ENCODE measurements around the gene VRK3.
"Not testable (repeated sequence)": the region's sequence is repeated elsewhere in the genome, so short reads cannot be mapped to it uniquely, and the experiment has no call there.

Gene VRK3

DNA sequence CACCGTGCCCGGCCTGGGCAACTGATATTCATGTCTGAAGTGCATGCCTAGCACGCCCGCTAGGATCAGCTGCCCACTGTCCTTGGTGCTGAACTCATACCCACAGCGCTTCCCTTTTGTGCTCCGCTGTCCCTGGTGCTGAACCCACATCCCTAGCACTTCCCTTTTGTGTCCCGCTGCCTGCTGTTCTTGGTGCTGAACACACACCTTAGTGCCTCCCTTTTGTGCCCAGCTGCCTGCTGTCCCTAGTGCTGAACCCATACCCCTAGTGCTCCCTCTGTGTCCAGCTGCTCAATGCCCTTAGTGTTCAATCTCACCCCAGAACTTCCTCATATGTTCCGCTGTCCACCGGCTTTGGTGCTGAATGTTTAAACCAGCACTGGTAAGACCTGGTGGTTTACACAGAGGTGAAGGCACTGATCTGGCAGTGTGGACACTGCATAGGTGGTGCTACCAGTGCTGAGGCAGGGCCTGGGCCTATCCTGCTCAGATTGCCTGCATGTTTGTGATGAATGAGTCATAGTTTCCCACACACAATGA is 37.9 kb downstream of the VRK3 start:
- peak; percentile 92 for DNase-seq

DNA sequence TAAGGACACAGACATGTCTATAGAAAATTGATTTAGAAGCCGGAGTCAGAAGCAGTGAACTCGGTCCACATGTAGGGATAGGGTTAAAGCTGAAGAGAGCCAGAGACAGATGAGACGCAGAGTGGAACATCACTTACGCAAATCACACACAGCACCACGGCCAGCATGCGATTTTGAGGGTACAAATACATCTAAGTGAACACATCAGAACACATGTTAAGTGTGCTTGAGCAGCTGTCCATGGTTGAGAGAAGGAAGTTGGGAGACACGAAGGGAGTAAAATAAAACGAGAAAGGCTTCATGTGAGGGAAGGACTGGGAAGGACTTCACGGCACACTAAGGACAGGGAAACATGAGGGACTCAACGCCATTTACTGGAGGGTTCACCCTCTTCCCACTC is 38.8 kb downstream of the VRK3 start:
- no peak for DNase-seq

- no peak for DNase-seq
These were observed 39.3 kb downstream of the VRK3 start for GRCh38 chr19:49985871-49986270.

DNA sequence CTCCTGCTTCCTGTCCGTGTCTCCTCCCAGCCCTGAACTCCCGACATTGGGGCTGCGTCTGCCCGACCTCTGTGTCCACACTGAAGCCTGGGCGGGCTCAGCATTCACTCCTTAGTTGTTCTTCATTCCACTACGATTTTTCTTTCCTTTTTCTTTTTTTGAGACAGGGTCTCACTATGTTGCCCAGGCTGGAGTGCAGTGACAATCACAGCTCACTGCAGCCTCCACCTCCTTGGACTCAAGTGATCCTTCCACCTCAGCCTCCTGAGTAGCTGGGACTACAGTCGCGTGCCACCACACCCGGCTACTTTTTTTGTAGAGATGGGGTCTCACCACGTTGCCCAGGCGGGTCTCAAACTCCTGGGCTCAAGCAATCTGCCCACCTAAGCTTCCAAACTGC is 40.7 kb downstream of the VRK3 start:
- no peak for DNase-seq

DNA sequence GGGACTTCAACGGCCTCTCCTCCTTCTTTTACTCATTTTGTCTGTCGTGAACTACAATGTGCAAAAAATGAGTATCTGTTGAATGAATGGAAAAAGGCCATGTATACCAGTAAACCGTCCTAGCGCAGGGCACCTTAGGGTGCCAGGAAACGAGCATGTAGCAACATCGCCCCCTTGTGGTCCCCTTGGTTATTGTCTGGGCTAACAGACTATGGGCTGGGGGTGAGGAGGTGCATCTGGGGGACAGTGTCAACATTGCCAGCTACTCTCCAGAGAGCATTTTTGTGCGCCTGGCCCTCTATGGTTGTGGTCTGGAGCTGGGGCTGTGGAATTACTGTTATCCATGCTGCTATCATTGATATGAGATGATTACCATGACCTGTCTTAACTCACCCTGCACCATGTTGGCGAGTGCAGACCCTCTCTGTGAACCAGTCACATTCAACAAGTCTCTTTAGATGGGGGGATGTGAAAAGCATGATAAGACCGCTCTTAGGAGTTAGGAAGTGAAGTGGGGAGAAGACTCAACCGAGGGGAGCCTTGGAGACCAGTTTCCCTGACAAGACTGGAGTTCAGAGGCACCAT is 41.4 kb downstream of the VRK3 start:
- peak; percentile 52 for DNase-seq

- DNase-seq = no peak
These were observed 43.3 kb downstream of the VRK3 start for GRCh38 chr19:49981603-49982593.

DNA sequence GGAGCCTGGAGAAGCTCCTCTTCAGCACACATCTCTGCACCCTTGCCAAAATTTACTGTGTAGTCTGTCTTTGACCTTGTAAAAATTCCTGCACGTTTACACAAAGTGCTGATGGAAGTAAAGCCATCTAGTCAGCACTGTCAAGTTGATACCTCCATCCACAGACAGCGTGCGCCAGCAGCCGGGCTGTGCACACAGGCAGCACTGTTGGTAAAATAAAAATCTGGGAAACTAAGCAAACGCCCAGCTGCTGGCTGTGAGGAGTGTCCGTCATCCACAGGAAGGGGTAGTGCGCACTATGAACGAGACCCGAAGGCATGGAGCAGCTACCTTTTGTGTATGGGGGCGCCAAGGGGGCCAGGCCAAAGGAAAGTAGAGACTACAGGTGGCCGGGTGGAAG is 46.8 kb downstream of the VRK3 start:
- DNase-seq = no peak

DNA sequence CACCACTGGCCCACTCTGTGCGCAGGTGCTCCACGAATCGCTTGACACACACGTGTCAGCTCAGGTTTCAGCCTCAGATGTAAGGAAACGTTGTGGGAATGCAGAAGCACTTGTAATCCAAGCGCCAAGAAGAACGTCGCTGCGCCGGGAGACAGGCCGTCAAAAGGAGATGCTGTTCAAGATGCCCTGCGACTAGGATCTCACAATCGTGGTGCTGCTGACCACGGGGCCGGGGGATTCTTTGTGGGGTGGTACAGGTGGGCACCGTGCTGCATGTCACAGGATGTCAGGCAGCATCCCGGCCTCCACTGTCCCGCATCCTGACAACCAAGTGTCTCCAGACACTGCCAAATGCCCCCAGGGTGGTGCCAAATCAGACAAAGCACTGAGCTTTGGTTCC is 47.3 kb downstream of the VRK3 start:
- no peak for DNase-seq

GRCh38 chr19:49977076-49977475 is 48.1 kb downstream of the VRK3 start:
- no peak for DNase-seq

- DNase-seq = no peak
These were observed 48.7 kb downstream of the VRK3 start for GRCh38 chr19:49976496-49976895.

- DNase-seq = no peak
These were observed 50.1 kb downstream of the VRK3 start for GRCh38 chr19:49975051-49975450.

DNA sequence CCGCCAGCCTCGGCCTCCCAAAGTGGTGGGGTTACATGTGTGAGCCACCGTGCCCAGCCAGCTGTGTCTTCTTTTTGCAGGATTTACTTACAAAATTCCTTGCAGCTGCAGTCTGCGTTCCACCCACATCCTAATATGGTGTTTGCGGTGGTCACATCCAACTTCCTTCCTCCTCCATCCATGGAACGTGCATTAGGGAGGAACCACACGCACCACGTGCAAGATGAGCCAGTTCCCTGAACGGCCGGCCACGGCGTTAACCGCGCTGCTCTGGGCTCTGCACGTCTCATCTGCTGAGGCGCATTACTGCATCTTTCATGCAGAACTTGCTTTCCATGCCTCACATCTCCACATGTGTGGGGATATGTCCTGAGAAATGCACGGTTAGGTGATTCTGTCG is 51.2 kb downstream of the VRK3 start:
- DNase-seq = no peak

- no peak for DNase-seq
These were observed 52.3 kb downstream of the VRK3 start for GRCh38 chr19:49972841-49973240.

- no peak for DNase-seq
These were observed 53.2 kb downstream of the VRK3 start for GRCh38 chr19:49971991-49972411.

GRCh38 chr19:49969355-49969754 is 55.8 kb downstream of the VRK3 start:
- not testable (repeated sequence) for DNase-seq

- no peak for DNase-seq
These were observed 56.8 kb downstream of the VRK3 start for GRCh38 chr19:49968279-49968922.

DNA sequence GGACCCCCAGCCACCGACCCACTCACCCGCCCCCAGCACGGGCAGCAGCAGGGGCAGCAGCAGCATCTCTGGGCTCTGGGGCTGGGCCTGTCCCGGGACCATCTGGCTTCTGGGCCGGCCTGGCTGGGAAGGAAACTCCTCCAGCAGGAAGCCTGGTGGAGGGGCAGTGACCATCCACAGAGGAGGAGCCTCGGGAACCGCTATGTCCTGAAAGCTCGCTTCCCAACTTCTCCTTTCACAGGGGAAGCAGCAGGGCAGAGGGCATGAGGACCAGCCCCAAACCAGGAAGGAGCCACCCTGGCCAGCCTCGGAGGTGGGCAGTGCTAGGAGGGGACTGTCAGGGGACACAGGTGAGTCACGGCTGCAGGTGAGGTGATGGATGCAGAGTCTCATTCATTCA is 64.2 kb downstream of the VRK3 start, which contains the start of gene SIGLEC11:
SIGLEC11 (minus strand) TSS at position 193 of the 400 bp plus-strand sequence; CDS start at position 102, 91 bp downstream.
- DNase-seq = not testable (repeated sequence)

GRCh38 chr19:49959892-49960291 is 65.3 kb downstream of the VRK3 start:
- DNase-seq = not testable (repeated sequence)

- DNase-seq = not testable (repeated sequence)
These were observed 66.6 kb downstream of the VRK3 start for GRCh38 chr19:49958596-49958995.

GRCh38 chr19:49958144-49958543 is 67.0 kb downstream of the VRK3 start:
- not testable (repeated sequence) for DNase-seq

DNA sequence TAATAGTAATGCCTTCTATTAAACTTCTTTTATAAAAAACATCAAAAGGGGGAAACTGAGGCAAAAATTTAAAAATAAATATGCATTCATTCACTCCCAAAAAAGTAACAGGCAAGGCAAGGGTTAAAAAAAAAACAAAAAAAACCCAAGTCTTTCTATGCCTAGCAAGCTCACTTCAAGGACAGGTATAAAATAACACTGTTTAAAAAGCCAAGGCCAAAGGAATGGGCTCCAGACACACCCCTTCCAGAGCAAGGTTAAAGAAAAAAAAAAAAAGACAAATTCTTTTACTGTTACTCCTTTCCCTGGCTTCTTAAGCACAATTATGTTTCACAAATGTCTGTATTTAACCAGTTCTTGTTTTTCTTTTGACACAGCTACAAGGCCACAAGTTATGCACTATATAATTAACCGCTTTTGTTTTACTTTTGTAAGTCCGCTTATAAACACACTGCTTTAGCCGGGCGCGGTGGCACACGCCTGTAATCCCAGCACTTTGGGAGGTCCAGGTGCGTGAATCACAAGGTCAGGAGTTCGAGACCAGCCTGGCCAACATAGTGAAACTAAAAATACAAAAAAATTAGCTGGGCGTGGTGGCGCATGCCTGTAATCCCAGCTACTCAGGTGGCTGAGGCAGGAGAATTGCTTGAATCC is 67.8 kb downstream of the VRK3 start:
- no peak for DNase-seq

- DNase-seq = no peak
These were observed 69.1 kb downstream of the VRK3 start for GRCh38 chr19:49956115-49956495.

GRCh38 chr19:49954933-49955332 is 70.2 kb downstream of the VRK3 start:
- DNase-seq = no peak

All from femur (tissue), 1 donor.